NCI-H187 treated with DMSO at 0.1 percent for 48 hours (cell line): ENCODE results near the gene FHL3.
"Not testable (repeated sequence)": the region's sequence is repeated elsewhere in the genome, so short reads cannot be mapped to it uniquely, and the experiment has no call there.

Experiments used
- DNase-seq: peaks from one replicate; lab custom pipeline; 2025; lab: John Stamatoyannopoulos, UW

FHL3 gene

GRCh38 chr1:38034871-38035270 is 29.6 kb upstream of the FHL3 start:
- no peak for DNase-seq

GRCh38 chr1:38032992-38033391 is 27.7 kb upstream of the FHL3 start:
- not testable (repeated sequence) for DNase-seq

GRCh38 chr1:38031513-38031866 is 26.2 kb upstream of the FHL3 start:
- DNase-seq: no peak

GRCh38 chr1:38030596-38031512 is 25.5 kb upstream of the FHL3 start:
- no peak for DNase-seq

GRCh38 chr1:38029685-38030511 is 24.6 kb upstream of the FHL3 start:
- no peak for DNase-seq

GRCh38 chr1:38029081-38029681 is 23.9 kb upstream of the FHL3 start:
- DNase-seq: no peak

- DNase-seq: no peak
Measured at GRCh38 chr1:38028671-38029070, 23.4 kb upstream of the FHL3 start.

- DNase-seq: no peak
Measured at GRCh38 chr1:38028105-38028591, 22.8 kb upstream of the FHL3 start.

- DNase-seq: no peak
Measured at GRCh38 chr1:38027201-38028104, 22.1 kb upstream of the FHL3 start.

GRCh38 chr1:38026592-38027200 is 21.4 kb upstream of the FHL3 start:
- DNase-seq: no peak

- DNase-seq: no peak
Measured at GRCh38 chr1:38025664-38026063, 20.4 kb upstream of the FHL3 start.

GRCh38 chr1:38025233-38025632 is 19.9 kb upstream of the FHL3 start:
- DNase-seq: no peak

- DNase-seq: no peak
Measured at GRCh38 chr1:38022810-38023209, 17.5 kb upstream of the FHL3 start.

GRCh38 chr1:38021969-38022368 is 16.7 kb upstream of the FHL3 start:
- DNase-seq: no peak

- no peak for DNase-seq
Measured at GRCh38 chr1:38020396-38020795, 15.1 kb upstream of the FHL3 start.

- DNase-seq: no peak
Measured at GRCh38 chr1:38018864-38019343, 13.6 kb upstream of the FHL3 start.

GRCh38 chr1:38015978-38016725 is 10.8 kb upstream of the FHL3 start:
- no peak for DNase-seq

GRCh38 chr1:38014724-38015424 is 9.6 kb upstream of the FHL3 start:
- DNase-seq: no peak

GRCh38 chr1:38014171-38014570 is 8.9 kb upstream of the FHL3 start:
- DNase-seq: no peak

- no peak for DNase-seq
Measured at GRCh38 chr1:38013227-38013622, 7.9 kb upstream of the FHL3 start.
